H1 (cell line): ENCODE measurements around the gene CKS1B. TPM values are rescaled to one million over a fixed set of nuclear protein-coding genes. Genes with fewer than 3 reads are reported as not detected.

ENCODE experiments used
- CTCF ChIA-PET: fragments of 300-600 bp; sonication (Branson Sonifier 250); formaldehyde crosslinking; loops from one replicate; lab custom pipeline; 2021; ENCODE audit not compliant: partially characterized antibody; lab: Charles Lee
- POLR2A ChIA-PET: fragments of 300-600 bp; sonication (Branson Sonifier 250); formaldehyde crosslinking; loops from one replicate; lab custom pipeline; 2021; ENCODE audit warnings: inconsistent platforms; ENCODE audit not compliant: partially characterized antibody; lab: Charles Lee
- DNase-seq, 2 experiments: peaks; one replicate each; pipeline versions ENCODE4 v3.0.0 to v3.0.0-alpha.2; 2010 to 2022; ENCODE audit warnings: low spot score in 2 of 2, low read depth in 1 of 2, mixed read lengths in 1 of 2
- FAIRE-seq: peaks from 2 replicates; lab custom pipeline; 2011; peaks lifted over from hg19 to GRCh38; lab: Jason Lieb, UNC
- H2AFZ ChIP-seq: 2 replicates; pipeline ENCODE4 v1.8.1; 2012; ENCODE audit warnings: low read length, inconsistent platforms
- H2AK5ac ChIP-seq: 2 replicates; pipeline ENCODE4 v1.6.1; 2013; ENCODE audit warnings: low read depth, low read length
- H2BK120ac ChIP-seq: replicated peaks from 2 replicates; pipeline ENCODE3; 2013; ENCODE audit warnings: low read depth, low read length, inconsistent platforms
- H2BK12ac ChIP-seq: 2 replicates; pipeline ENCODE4 v1.6.1; 2013; ENCODE audit warnings: low read depth, low read length
- H2BK15ac ChIP-seq: 2 replicates; pipeline ENCODE4 v1.6.1; 2013; ENCODE audit warnings: low read length
- H2BK20ac ChIP-seq: 2 replicates; pipeline ENCODE4 v1.6.1; 2013; ENCODE audit warnings: low read length
- H2BK5ac ChIP-seq: 2 replicates; pipeline ENCODE4 v1.6.1; 2013; ENCODE audit warnings: low read depth, low read length
- H3K14ac ChIP-seq: 2 replicates; pipeline ENCODE4 v1.6.1; 2013; ENCODE audit warnings: inconsistent platforms; ENCODE audit not compliant: insufficient read length
- H3K18ac ChIP-seq: 2 replicates; pipeline ENCODE4 v1.6.1; 2013; ENCODE audit warnings: low read length; ENCODE audit errors: extremely low read depth
- H3K23ac ChIP-seq: 2 replicates; pipeline ENCODE4 v1.6.1; 2013; ENCODE audit warnings: inconsistent platforms; ENCODE audit not compliant: insufficient read length
- H3K23me2 ChIP-seq: 2 replicates; pipeline ENCODE4 v1.6.1; 2013; ENCODE audit warnings: low read depth, low read length
- H3K27ac ChIP-seq: 2 replicates; pipeline ENCODE4 v1.6.1; 2011; ENCODE audit warnings: low read depth, low read length, inconsistent platforms
- H3K27me3 ChIP-seq, 4 experiments: replicated peaks in 1 of 4; 1 replicate in 1 of 4; 2 replicates in 3 of 4; pipeline versions ENCODE4 v1.6.1 to v1.8.1; 2011 to 2013; ENCODE audit warnings: low read length in 3 of 4, mild to moderate bottlenecking in 3 of 4, inconsistent platforms in 2 of 4, mixed read lengths in 2 of 4, moderate library complexity in 1 of 4; ENCODE audit not compliant: control insufficient read depth in 3 of 4, insufficient read depth in 3 of 4; ENCODE audit errors: extremely low read depth in 1 of 4
- H3K36me3 ChIP-seq, 4 experiments: 2 replicates each; pipeline versions ENCODE4 v1.6.1 to v1.8.1; 2011 to 2013; ENCODE audit warnings: mild to moderate bottlenecking in 4 of 4, low read length in 3 of 4, moderate library complexity in 2 of 4, control low read depth in 1 of 4, inconsistent platforms in 1 of 4; ENCODE audit not compliant: insufficient read depth in 4 of 4, control insufficient read depth in 2 of 4
- H3K4ac ChIP-seq: replicated peaks from 2 replicates; pipeline ENCODE3; 2013; ENCODE audit warnings: low read length, low read depth, mixed read lengths, inconsistent platforms; ENCODE audit not compliant: insufficient read length
- H3K4me1 ChIP-seq, 4 experiments: replicated peaks in 1 of 4; 1 replicate in 1 of 4; 2 replicates in 3 of 4; pipeline versions ENCODE4 v1.6.1 to v1.8.1; 2011 to 2013; ENCODE audit warnings: low read length in 3 of 4, inconsistent platforms in 2 of 4, mixed read lengths in 1 of 4; ENCODE audit not compliant: insufficient read depth in 4 of 4, control insufficient read depth in 3 of 4
- H3K4me2 ChIP-seq, 2 experiments: 2 replicates each; pipeline versions ENCODE4 v1.6.1 to v1.8.1; 2011 to 2013; ENCODE audit warnings: low read depth in 2 of 2, low read length in 2 of 2, control low read depth in 1 of 2, inconsistent platforms in 1 of 2, mild to moderate bottlenecking in 1 of 2; ENCODE audit not compliant: insufficient read depth in 1 of 2
- H3K4me3 ChIP-seq, 4 experiments: fragments of 200-600, 300-600 bp in 1 of 4; sonication (generic), shearing (Covaris generic), sonication (Bioruptor Twin) in 1 of 4; 2 replicates each; pipeline versions ENCODE4 v1.5.1 to v1.8.1; 2011 to 2016; ENCODE audit warnings: low read length in 4 of 4, low read depth in 3 of 4, control low read depth in 2 of 4, inconsistent platforms in 2 of 4, mild to moderate bottlenecking in 2 of 4, mixed read lengths in 1 of 4, moderate library complexity in 1 of 4; ENCODE audit not compliant: insufficient read depth in 2 of 4; ENCODE audit errors: extremely low read depth in 1 of 4
- H3K56ac ChIP-seq: replicated peaks from 2 replicates; pipeline ENCODE3; 2013; ENCODE audit warnings: low read depth, mild to moderate bottlenecking, mixed read lengths, low read length, inconsistent platforms; ENCODE audit not compliant: insufficient read length
- H3K79me1 ChIP-seq: 2 replicates; pipeline ENCODE4 v1.6.1; 2013; ENCODE audit warnings: low read depth, low read length, control low read depth
- H3K79me2 ChIP-seq, 2 experiments: 2 replicates each; pipeline versions ENCODE4 v1.6.1 to v1.8.1; 2012 to 2013; ENCODE audit warnings: low read length in 2 of 2, mild to moderate bottlenecking in 2 of 2, inconsistent platforms in 1 of 2; ENCODE audit not compliant: insufficient read depth in 2 of 2, control insufficient read depth in 1 of 2
- H3K9ac ChIP-seq, 4 experiments: replicated peaks in 1 of 4; 1 replicate in 1 of 4; 2 replicates in 3 of 4; pipeline versions ENCODE4 v1.6.1 to v1.8.1; 2011 to 2013; ENCODE audit warnings: low read depth in 3 of 4, low read length in 3 of 4, control low read depth in 2 of 4, mild to moderate bottlenecking in 2 of 4, moderate library complexity in 2 of 4, inconsistent platforms in 1 of 4; ENCODE audit errors: extremely low read depth in 1 of 4
- H3K9me3 ChIP-seq, 2 experiments: 2 replicates each; pipeline versions ENCODE4 v1.6.1 to v1.8.1; 2012 to 2013; ENCODE audit warnings: mild to moderate bottlenecking in 2 of 2, moderate library complexity in 2 of 2, control low read depth in 1 of 2, inconsistent platforms in 1 of 2, low read depth in 1 of 2, low read length in 1 of 2, mixed read lengths in 1 of 2; ENCODE audit not compliant: insufficient read depth in 2 of 2
- H4K20me1 ChIP-seq, 2 experiments: replicated peaks in 1 of 2; 2 replicates each; pipeline versions ENCODE3 to v1.8.1; 2011 to 2013; ENCODE audit warnings: inconsistent platforms in 2 of 2, low read length in 2 of 2, mild to moderate bottlenecking in 1 of 2; ENCODE audit not compliant: insufficient read depth in 2 of 2, control insufficient read depth in 1 of 2
- H4K5ac ChIP-seq: 2 replicates; pipeline ENCODE4 v1.6.1; 2013; ENCODE audit warnings: low read length, low read depth, mixed read lengths, inconsistent platforms; ENCODE audit not compliant: insufficient read length
- H4K8ac ChIP-seq: 2 replicates; pipeline ENCODE4 v1.8.0; 2013; ENCODE audit warnings: mild to moderate bottlenecking, moderate library complexity, low read length, inconsistent platforms; ENCODE audit not compliant: insufficient read depth; ENCODE audit errors: extremely low read depth
- H4K91ac ChIP-seq: replicated peaks from 2 replicates; pipeline ENCODE3; 2013; ENCODE audit warnings: low read length, mixed read lengths, inconsistent platforms; ENCODE audit not compliant: insufficient read length
- NANOG ChIP-seq: IDR thresholded peaks from 2 replicates; pipeline ENCODE4 v1.6.1; 2011; ENCODE audit warnings: low read length, low read depth, mild to moderate bottlenecking, inconsistent platforms; ENCODE audit not compliant: insufficient read depth, poor library complexity, severe bottlenecking
- POLR2A ChIP-seq, 2 experiments: IDR thresholded peaks; 1 replicate in 1 of 2; 2 replicates in 1 of 2; pipeline ENCODE4 v1.6.1; 2011; ENCODE audit warnings: low read depth in 2 of 2, low read length in 2 of 2, mild to moderate bottlenecking in 2 of 2; ENCODE audit errors: control extremely low read depth in 1 of 2
- TAF7 ChIP-seq: optimal IDR thresholded peaks from 2 replicates; pipeline ENCODE3; 2011; ENCODE audit warnings: low read depth, mild to moderate bottlenecking, inconsistent platforms, low read length, moderate library complexity, borderline replicate concordance
- ZNF274 ChIP-seq: IDR thresholded peaks from 2 replicates; pipeline ENCODE4 v1.7.0; 2012; ENCODE audit warnings: low read length, borderline replicate concordance; ENCODE audit errors: extremely low read depth
- WGBS, 2 experiments: shearing (Covaris generic) in 1 of 2; methylation state at CpG; one replicate each; pipeline versions ENCODE4 v1.1.6 to v1.1.7; 2013 to 2015; ENCODE audit warnings: low lambda C conversion rate in 2 of 2, mixed read lengths in 2 of 2, inconsistent platforms in 1 of 2, low coverage in 1 of 2, missing lambda C conversion rate in 1 of 2; ENCODE audit not compliant: insufficient replicate concordance in 2 of 2, insufficient coverage in 1 of 2, insufficient read length in 1 of 2; ENCODE audit errors: extremely low coverage in 1 of 2, missing lambda C conversion rate in 1 of 2; 5-methylcytosine and 5-hydroxymethylcytosine counted together
- polyA plus RNA-seq, 7 experiments: library from polyadenylated mRNA; depleted of rRNA in 3 of 7; stranded (reverse) in 5 of 7; unstranded in 2 of 7; fragments of >200 nt in 5 of 7; fragments of 200-250 nt in 2 of 7; gene quantifications; 1 replicate in 5 of 7; 2 replicates in 1 of 7; 4 replicates in 1 of 7; pipeline versions ENCODE4 v1.2.1 to v1.2.3, GENCODE V29; 2011 to 2013; ENCODE audit warnings: missing spikeins in 2 of 7, mixed read lengths in 2 of 7
- total RNA-seq: library from RNA; stranded (reverse); fragmentation: NEBNext Ultra II Directional; extraction: Animal tissue kit (Norgen Biotek cat#: 25700); gene quantifications from 2 replicates; pipeline ENCODE4 v1.2.1, GENCODE V29; 2021

CKS1B gene
- total and polyA plus RNA-seq, 2 of the 8 experiments (the other 6 are each of a cell fraction or from before 2014, with no cell fraction given) = 294 to 1,025 TPM

GRCh38 chr1:154941333-154942013, 33.0 kb upstream of the CKS1B start:
- POLR2A ChIA-PET = interaction anchor here (0.9 to 1.4 kb wide), 3 partner anchors 9 to 32 kb away, joined by 3 to 7 read pairs (median 4); partner anchors contain the start of gene PBXIP1
- H2BK5ac ChIP-seq = no peak overlapping the region
- CTCF ChIA-PET = interaction anchor here (0.9 to 1.4 kb wide), 5 partner anchors 60 to 181 kb away, joined by 3 to 5 read pairs (median 4); partner anchors contain the start of gene EFNA4

More at GRCh38 chr1:154941333-154942013, 33.0 kb upstream of the CKS1B start:
- no peak overlapping the region for H3K27ac ChIP-seq
- H2BK12ac ChIP-seq = no peak overlapping the region
- no peak overlapping the region for H4K5ac ChIP-seq
- H3K14ac ChIP-seq = no peak overlapping the region
- peaks cover 4 to 9% (median 5%) of the 10 kb centered on the region in 4 experiments; a peak in 6 of 7 replicates for H3K4me1 ChIP-seq
- peak overlapping the region; percentile 0 for H4K91ac ChIP-seq
- no peak overlapping the region for H2BK120ac ChIP-seq
- H3K4me2 ChIP-seq = no peak overlapping the region
- peak overlapping the region; percentile 36; the same call in 1 of the 2 replicates for H4K8ac ChIP-seq
- TF ChIP-seq NANOG (no peak), TAF7 (no peak), POLR2A (IDR thresholded peaks at IDR 0.05; ENCODE audit: control extremely low read depth in 1 of 2, low read depth in 2 of 2, low read length in 2 of 2) (no peak), ZNF274 (no peak)
- H3K9me3 ChIP-seq = no peaks in the 10 kb centered on the region
- no peak overlapping the region for H3K18ac ChIP-seq
- H3K56ac ChIP-seq = no peak overlapping the region
- no peaks in the 10 kb centered on the region for H3K79me2 ChIP-seq
- H3K4ac ChIP-seq = no peak overlapping the region
- no peaks in the 10 kb centered on the region for H3K36me3 ChIP-seq
- no peak overlapping the region for H2AFZ ChIP-seq
- no peak for DNase-seq
- H3K9ac ChIP-seq = no peak overlapping the region
- no peak overlapping the region for H3K23ac ChIP-seq
- H3K27me3 ChIP-seq = no peaks in the 10 kb centered on the region
- H3K23me2 ChIP-seq = peaks cover 5% of the 10 kb centered on the region; the same call in 1 of the 2 replicates
- no peaks in the 10 kb centered on the region for H4K20me1 ChIP-seq
- H2AK5ac ChIP-seq = no peak overlapping the region; the same call in 1 of the 2 replicates
- H2BK15ac ChIP-seq = 0 out of 2 replicates have a peak overlapping the region, but pooled peaks have one; percentile 46
- WGBS, 2 experiments = 89% methylated on average over 5 of the region's 5 CpGs; no CpG with 5 or more reads in 1 of the 2 experiments
- H3K4me3 ChIP-seq = no peak overlapping the region
- H3K79me1 ChIP-seq = no peaks in the 10 kb centered on the region
- H2BK20ac ChIP-seq = no peak overlapping the region
- no peak for FAIRE-seq
